Measurements from ENCODE around the gene IQCK.

IQCK gene

DNA sequence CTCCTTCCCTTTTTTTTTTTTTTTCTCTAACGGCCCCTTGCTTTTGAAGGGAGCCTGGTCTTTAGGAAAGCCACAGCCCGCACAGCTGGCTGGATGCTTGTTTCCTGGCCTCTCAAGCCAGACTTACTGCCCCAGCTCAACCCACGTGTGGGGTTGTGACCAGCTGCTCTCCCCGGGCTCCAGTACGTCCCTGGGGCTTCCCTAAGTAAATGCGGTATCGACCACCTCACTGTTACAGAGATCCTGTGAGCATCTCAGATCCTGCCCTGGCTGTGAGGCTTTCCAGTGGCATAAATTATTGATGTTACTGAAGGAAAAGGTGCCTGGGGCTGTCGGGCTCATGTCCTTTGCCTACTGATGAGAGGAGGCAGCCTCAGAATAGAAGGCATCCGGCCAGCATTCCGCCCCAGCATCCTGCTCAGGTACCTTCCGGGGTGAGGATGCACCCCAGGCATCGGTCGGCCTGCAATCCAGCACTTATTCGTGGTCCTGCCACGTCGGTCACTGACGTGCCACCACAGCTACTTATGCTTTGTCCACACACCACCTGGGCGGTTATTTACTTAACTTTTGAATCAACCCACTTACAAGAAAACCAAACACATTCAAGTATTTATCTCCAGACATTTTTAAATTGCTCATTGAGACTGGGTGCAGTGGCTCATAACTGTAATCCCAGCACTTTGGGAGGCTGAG is 156.9 kb downstream of the IQCK start:
- H3K9me3 Mint-ChIP-seq: no peaks in the 10 kb centered on the region
- ATAC-seq: no peak
- no peak overlapping the region for H3K27ac Mint-ChIP-seq
- no peaks in the 10 kb centered on the region for H3K36me3 Mint-ChIP-seq
- peaks cover 12% of the 10 kb centered on the region for H3K27me3 Mint-ChIP-seq
- H3K4me1 Mint-ChIP-seq: peaks cover 8% of the 10 kb centered on the region
- H3K4me3 Mint-ChIP-seq: no peak overlapping the region

DNA sequence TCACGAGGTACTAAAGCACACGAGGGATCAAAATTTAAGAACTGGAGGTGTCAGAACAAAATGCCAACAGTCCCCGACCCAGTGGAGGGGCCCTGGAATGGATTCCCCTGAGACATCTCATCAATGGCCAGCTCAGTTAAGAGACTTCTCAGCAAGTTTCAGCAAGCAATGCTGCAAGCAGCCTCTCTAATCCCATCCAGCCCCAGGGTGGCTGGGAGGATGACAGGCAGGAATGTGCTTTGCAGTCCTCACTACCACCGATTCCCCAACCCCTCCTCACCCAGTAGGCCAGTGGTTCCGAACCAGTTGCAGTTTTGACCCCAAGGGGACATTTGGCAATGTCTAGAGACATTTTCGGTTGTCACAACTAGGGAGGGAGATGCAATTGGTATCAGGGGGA is 157.8 kb downstream of the IQCK start:
- H3K27ac Mint-ChIP-seq: no peak overlapping the region
- H3K4me3 Mint-ChIP-seq: no peak overlapping the region
- no peaks in the 10 kb centered on the region for H3K36me3 Mint-ChIP-seq
- ATAC-seq: no peak
- H3K9me3 Mint-ChIP-seq: no peaks in the 10 kb centered on the region
- H3K27me3 Mint-ChIP-seq: peaks cover 16% of the 10 kb centered on the region
- H3K4me1 Mint-ChIP-seq: peaks cover 8% of the 10 kb centered on the region

DNA sequence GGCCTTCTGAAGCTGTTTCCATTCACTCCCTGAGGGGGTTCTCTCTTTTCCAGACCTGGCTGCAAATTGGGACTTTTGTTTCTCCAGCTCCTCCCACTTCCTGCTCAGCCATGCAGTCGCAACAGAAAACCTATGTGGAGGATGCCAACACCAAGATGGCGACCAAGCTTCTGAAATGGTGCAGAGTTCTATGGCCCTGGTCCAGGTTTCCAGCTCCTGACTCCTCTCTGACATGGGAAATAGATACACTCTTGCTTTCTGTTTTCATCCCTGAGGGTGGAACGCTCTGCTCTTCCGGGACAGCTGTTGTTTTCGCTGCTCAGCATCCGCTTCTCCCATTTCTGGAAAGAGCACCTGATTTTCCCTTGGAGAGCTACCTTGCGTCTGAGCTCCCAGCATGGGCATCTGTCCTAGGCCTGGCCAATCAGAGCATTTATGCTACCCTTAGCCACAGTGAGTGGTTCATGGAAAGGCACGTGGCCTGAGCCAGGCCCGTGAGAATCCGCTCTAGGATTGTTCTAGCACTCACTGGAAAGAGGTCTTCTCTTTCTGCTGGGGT is 158.5 kb downstream of the IQCK start:
- peaks cover 8% of the 10 kb centered on the region for H3K4me1 Mint-ChIP-seq
- H3K36me3 Mint-ChIP-seq: no peaks in the 10 kb centered on the region
- H3K9me3 Mint-ChIP-seq: no peaks in the 10 kb centered on the region
- H3K4me3 Mint-ChIP-seq: no peak overlapping the region
- peaks cover 23% of the 10 kb centered on the region for H3K27me3 Mint-ChIP-seq
- H3K27ac Mint-ChIP-seq: no peak overlapping the region
- ATAC-seq: no peak

DNA sequence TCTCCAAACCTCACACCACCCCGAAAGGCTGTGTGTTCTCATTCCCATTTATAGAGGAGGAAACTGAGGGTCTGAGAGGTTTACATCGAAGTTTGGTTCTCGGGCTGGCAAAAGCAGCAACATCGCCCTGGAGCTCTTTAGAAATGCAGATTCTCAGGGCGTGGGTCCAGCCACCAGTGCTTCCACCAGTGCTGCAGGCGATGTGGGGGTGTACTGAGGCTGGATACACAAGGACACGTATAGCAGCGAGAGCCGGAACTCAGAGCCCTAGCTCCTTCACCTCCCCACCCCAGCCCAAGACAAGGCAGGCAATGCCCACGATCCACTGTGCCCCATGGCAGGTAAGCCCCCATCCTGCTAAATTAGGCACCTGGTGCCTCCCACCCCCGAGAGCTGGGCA is 160.7 kb downstream of the IQCK start:
- H3K36me3 Mint-ChIP-seq: no peaks in the 10 kb centered on the region
- ATAC-seq: no peak
- peaks cover 43% of the 10 kb centered on the region for H3K27me3 Mint-ChIP-seq
- peaks cover 16% of the 10 kb centered on the region for H3K4me1 Mint-ChIP-seq
- no peak overlapping the region for H3K4me3 Mint-ChIP-seq
- no peak overlapping the region for H3K27ac Mint-ChIP-seq
- H3K9me3 Mint-ChIP-seq: no peaks in the 10 kb centered on the region

DNA sequence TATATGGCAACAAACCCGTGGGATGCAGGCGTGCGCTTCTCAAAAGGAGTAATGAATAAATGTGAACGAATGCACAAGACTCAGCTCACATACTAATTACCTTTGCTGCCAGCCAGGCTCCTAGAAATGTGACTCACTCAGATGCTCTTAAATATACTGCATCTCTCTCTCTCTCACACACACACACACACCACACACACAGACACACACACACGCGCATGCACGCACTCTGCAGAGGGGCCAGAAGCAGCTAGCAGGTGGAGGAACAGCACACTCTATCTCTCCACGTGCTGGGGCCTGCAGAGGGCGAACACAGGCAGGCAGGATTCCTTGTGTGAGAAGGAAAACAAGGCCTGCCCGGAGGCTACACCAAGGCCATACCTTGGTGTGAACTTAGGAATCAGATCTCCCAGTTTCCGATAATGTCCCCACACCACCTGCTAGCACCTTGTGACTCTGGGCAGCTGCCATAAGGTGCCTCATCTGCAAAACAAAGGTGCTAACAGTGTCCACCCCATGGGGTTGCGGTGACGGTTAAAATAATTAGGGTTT is 161.2 kb downstream of the IQCK start:
- Mint-ChIP-seq H3K4me3 (no peak overlapping the region), H3K27me3 (peaks cover 43% of the 10 kb centered on the region), H3K36me3 (no peaks in the 10 kb centered on the region)

DNA sequence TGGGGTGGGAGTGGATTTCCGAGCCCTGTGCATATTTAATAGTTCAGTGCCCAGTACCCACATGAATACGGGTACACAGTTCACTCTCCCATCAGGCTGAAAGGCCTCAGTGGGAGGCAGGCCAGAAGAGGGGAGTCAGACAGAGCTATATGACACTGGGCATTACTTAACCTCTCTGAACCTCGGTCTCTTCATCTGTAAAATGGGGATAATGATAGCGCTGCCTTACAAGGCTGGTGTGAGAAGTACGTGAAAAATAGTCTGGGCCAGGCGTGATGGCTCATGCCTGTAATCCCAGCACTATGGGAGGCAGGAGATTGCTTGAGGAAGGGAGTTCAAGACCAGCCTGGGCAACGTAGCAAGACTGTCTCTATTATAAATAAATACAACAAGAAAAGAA is 163.0 kb downstream of the IQCK start:
- no peak overlapping the region for H3K27ac Mint-ChIP-seq

More for the DNA sequence above, 161.2 kb downstream of the IQCK start:
- ATAC-seq: no peak
- Mint-ChIP-seq H3K27ac (no peak overlapping the region), H3K9me3 (no peaks in the 10 kb centered on the region), H3K4me1 (peaks cover 19% of the 10 kb centered on the region)

DNA sequence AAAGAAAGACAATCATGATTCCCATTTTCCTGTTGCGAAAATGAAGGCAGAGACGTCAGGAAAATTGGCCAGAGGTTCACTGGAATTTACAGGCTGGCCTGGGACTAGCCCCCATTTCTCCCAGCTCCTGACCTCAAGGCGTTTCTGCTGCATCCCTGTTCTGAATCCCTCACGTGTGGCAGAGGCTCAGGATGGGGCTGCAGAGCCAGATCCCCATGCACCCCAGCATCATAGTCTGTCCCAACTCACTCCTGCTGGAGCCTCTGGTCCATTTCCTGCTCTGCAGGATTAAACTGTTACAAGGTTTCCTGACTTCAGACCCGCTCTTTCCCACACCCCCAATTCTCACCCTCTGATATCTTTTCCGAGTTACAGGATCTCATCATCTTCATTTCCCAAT is 163.7 kb downstream of the IQCK start:
- ATAC-seq: no peak
- Mint-ChIP-seq H3K4me1 (peaks cover 35% of the 10 kb centered on the region), H3K27ac (no peak overlapping the region), H3K27me3 (peaks cover 58% of the 10 kb centered on the region), H3K9me3 (no peaks in the 10 kb centered on the region), H3K4me3 (no peak overlapping the region), H3K36me3 (no peaks in the 10 kb centered on the region)

More for the DNA sequence above, 163.0 kb downstream of the IQCK start:
- no peak overlapping the region for H3K4me3 Mint-ChIP-seq
- H3K36me3 Mint-ChIP-seq: no peaks in the 10 kb centered on the region
- peaks cover 55% of the 10 kb centered on the region for H3K27me3 Mint-ChIP-seq
- ATAC-seq: no peak
- H3K4me1 Mint-ChIP-seq: peaks cover 30% of the 10 kb centered on the region
- H3K9me3 Mint-ChIP-seq: no peaks in the 10 kb centered on the region

DNA sequence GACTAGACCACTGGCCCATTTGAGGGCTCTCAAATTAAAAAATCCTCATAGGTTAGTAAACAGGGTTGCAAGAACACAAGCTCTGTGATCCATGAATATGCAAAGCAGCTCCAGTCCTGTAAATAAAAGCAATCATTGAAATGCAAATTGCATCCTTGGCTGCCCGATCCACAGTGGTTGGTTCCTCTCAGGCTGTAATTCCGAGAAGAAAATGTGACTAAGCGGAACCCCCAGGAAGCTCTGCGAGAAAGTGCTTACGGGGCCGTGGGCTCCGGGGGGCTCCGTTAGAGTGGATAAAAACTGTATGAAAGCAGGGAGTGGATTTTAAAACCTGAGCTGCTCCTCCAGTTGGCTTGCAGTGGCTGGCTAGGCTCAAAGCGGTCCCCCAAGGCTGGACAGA is 164.1 kb downstream of the IQCK start:
- Mint-ChIP-seq H3K27me3 (peaks cover 58% of the 10 kb centered on the region), H3K9me3 (no peaks in the 10 kb centered on the region), H3K4me3 (no peak overlapping the region), H3K27ac (no peak overlapping the region), H3K4me1 (peaks cover 35% of the 10 kb centered on the region), H3K36me3 (no peaks in the 10 kb centered on the region)
- no peak for ATAC-seq

DNA sequence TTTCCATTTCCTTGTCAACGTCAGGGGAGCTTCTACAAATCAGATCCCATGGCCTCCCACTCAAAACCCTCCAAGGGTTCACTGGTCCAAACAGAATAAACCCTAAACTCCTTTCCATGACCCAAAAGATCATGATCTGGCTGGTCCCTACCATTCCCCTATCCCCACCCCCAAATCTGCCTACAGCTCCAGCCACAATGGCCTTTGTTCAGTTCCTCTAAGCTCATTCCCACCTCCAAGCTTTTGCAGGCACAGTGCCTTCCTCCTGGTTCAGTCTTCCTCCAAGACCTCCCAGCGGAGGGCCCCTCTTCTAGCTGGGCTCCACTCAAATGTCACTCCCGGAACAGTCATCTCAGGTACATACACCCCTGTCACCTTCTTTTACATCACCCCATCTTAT is 164.6 kb downstream of the IQCK start:
- Mint-ChIP-seq H3K27ac (no peak overlapping the region), H3K9me3 (no peaks in the 10 kb centered on the region), H3K27me3 (peaks cover 58% of the 10 kb centered on the region), H3K36me3 (no peaks in the 10 kb centered on the region), H3K4me3 (no peak overlapping the region), H3K4me1 (peaks cover 35% of the 10 kb centered on the region)
- no peak for ATAC-seq

DNA sequence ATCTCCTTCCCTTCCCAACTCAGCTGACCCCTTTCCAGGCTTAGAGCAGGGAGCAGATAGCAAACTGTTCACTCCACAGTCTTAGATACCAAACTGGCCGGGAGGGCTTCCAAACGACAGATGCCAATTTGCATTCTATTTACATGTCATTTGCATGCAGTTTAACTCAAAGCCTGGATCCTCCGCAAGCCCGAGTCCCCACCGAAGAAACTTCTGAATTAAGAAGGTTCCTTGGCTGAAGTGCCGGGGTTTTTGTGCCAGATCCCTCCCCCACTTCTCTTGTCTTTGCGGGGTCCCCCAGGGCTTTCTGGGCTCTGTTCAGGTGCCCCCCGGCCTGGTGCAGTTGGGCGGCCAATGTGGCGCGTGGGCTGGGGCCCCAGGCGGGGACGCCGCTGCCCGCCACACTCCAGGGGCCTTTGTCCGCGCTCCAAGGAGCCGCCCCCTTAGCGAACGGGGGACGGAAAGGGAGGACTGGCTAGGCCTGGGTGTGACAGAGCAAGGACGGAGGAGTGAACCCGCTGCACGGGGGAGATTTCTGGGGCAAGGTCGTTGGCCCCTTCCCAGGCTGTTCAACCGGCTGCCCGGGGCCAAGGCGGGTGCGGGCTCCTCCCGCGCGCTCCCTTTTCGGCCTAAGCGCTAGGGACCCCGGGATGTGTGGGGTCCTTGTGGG is 165.4 kb downstream of the IQCK start:
- Mint-ChIP-seq H3K27ac (no peak overlapping the region), H3K9me3 (no peaks in the 10 kb centered on the region), H3K27me3 (peaks cover 58% of the 10 kb centered on the region), H3K36me3 (no peaks in the 10 kb centered on the region), H3K4me1 (peaks cover 35% of the 10 kb centered on the region), H3K4me3 (no peak overlapping the region)
- ATAC-seq: no peak

DNA sequence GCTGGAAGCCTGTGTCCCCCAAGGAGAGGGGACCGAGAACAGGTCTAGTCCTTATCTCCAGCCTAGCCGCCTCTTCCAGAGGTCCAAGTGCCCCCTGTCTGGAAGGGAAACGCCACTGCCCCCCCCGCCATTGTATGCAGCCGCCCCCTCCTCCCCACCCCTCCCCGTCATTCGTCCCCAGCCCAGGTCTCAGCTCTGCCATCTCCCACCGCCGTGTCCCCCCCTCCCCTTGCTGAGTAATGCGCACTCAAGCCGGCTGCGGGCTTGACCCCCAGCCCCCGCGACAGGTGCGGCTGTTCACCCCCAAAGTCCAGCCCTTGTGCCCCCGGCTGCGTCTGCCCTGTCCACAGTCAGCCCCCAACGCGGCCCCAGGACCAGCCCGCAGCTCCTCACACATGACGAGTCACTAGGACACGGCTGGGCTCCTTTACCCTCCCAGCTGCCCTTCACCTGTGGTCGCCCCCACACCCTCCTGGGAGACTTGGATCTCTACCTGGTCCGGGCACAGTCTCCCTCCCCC is 166.0 kb downstream of the IQCK start:
- Mint-ChIP-seq H3K27ac (no peak overlapping the region), H3K9me3 (no peaks in the 10 kb centered on the region), H3K36me3 (no peaks in the 10 kb centered on the region), H3K4me3 (peak overlapping the region; percentile 44), H3K4me1 (peaks cover 35% of the 10 kb centered on the region), H3K27me3 (peaks cover 58% of the 10 kb centered on the region)
- no peak for ATAC-seq

DNA sequence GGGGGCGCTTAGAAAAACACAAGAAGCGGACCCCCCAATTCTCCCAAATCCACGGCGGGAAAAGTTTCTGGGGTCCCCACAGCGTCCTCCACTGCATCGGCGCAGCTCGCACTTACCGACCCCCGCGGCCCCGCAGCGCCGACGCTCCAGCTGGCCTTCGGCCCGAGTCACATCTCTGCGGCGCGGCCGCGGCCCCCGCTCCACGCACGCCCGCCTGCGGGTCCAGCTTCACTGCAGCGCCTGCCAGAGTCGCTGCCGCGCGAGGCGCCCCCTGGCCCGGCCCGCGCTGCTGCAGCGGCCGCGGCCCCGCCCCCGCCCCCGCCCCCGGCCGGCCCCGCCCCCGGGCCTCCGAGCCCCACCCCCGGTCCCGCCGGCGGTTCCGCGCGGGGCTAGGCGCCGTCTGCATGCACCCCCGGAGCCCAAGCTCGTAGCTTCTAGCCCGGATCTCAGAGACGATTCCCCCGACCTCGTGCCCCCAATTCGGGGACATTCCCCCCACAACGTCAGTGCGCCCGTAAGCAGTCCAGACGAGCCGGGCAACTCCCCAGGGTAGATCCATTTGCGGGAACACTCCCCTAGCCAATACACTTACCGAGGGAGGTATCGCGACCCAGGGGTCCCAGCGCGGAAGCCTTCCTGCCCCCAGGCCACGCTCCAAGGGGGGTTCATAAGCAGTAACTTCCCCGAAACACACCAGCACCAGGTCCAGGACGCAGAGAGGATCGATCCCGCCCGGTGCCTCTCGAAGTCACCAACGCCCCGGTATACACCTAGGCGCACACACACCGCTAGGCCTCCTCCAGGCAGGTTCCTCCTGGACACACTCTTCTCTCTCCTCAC is 166.8 kb downstream of the IQCK start, which contains the start of gene GPRC5B:
TSS of gene GPRC5B (minus strand) at position 238 of the 840 bp plus-strand sequence. CDS start 12,003 bp downstream, outside the sequence.
- peak; percentile 55 for ATAC-seq
- H3K4me3 Mint-ChIP-seq: peak within 1 kb of the TSS; percentile 68

DNA sequence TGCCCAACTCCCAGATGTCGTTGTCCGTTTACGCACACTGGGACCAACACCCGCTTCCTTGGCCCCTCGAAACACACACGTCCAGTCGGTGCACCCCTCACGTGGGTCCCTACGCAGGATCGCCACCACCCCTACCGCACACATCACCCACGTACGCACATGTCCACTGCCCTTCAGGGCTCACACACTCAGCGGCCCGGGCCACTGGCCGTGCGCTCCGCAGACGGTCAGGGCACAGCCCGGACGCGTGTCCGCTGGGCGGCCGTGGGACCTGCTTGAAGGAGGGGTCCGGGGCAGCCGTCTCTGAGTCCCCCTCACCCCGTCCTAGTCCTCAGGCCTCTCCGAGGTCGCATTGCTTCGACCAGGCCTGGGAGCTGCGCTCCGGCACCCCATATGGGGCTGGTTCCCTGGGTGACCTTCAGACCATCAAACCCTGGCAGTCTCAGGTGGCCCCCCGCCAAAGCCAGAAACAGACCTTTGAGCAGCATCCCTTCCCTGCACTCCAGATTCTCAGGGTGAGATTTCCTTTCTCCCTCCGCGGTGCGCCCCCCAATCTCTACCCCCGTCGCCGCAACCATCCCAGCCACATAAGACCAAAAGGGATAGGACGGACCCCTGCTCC is 167.5 kb downstream of the IQCK start:
- peak; percentile 21 for ATAC-seq
- Mint-ChIP-seq H3K36me3 (no peaks in the 10 kb centered on the region), H3K4me3 (peak overlapping the region; percentile 68), H3K4me1 (peaks cover 35% of the 10 kb centered on the region), H3K27me3 (peaks cover 57% of the 10 kb centered on the region), H3K9me3 (no peaks in the 10 kb centered on the region), H3K27ac (no peak overlapping the region)

More for the DNA sequence above, 166.8 kb downstream of the IQCK start, which contains the start of gene GPRC5B:
- peaks cover 35% of the 10 kb centered on the region for H3K4me1 Mint-ChIP-seq
- no peaks in the 10 kb centered on the region for H3K9me3 Mint-ChIP-seq
- no peaks in the 10 kb centered on the region for H3K36me3 Mint-ChIP-seq
- H3K27me3 Mint-ChIP-seq: peaks cover 58% of the 10 kb centered on the region
- no peak within 1 kb of the TSS for H3K27ac Mint-ChIP-seq
